OCI-M1 (cell line): ENCODE results near the gene MAL.
A peak's percentile ranks its signal among the peaks of the same experiment; 100 is the strongest.

ENCODE experiments used
- DNase-seq: peaks from one replicate; lab custom pipeline; 2025; lab: John Stamatoyannopoulos, UW

MAL gene

DNA sequence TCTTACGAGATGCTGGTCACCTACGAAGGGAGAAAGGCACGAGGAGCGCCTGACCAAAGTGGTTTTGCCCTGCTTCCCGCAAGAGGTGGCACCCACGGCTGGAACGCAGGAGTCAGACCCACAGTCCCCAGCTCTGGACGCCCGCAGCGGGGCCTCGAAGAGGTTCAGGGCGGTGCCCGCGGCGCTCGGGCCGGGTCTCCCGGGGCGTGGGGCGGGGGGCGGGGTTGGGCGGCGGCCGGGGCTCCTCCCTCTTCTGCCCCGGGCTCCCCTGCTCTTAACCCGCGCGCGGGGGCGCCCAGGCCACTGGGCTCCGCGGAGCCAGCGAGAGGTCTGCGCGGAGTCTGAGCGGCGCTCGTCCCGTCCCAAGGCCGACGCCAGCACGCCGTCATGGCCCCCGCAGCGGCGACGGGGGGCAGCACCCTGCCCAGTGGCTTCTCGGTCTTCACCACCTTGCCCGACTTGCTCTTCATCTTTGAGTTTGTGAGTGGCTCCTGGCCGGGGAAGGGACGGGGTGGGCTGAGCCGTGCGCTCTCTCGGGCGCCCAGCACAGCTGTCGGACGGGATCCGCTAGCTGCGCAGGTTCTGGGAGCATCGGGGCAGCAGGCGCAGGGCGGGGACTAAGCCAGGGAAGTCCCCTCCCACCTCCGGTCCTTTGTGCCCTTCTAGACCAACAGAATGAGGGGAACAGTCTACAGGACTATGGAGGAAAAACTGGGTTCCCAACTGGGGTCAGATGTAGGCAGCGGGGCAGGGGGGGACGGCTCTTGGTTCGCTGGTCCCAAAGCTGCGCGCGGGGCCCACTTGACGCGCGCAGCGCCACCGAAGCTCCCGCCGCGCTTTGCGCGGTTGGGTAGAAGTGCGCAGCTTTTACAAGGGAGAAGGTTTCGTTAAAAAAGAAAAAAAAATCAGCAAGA is at the start of gene MAL:
MAL (plus strand) TSS at position 303 of the 914 bp plus-strand sequence; CDS start at position 388, 85 bp downstream.
- no peak for DNase-seq

DNA sequence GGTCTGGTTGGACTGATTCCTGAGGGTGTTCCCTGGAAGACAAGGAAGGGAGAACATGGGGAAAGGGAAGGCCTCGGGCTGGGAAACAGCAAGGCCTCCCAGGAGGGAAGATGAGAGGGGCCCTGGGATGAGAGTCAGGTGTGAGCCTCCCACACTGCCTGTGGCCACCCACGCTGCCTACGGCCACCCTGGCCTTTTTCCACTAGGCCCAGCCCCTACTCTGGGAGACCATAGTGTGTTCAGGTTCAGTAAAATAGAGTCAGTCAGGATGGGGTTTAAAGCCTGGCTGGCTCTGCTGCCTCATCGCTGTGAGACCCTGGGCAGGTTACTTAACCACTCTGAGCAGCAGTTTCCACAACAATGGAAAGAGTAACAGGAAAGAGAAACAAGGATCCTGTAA is 47.7 kb upstream of the MAL start:
- no peak for DNase-seq

- DNase-seq, result no peak
These were observed 46.6 kb upstream of the MAL start for GRCh38 chr2:94978917-94979316.

GRCh38 chr2:94979406-94980375 is 45.8 kb upstream of the MAL start:
- DNase-seq, result no peak

GRCh38 chr2:94980406-94980805 is 45.1 kb upstream of the MAL start:
- no peak for DNase-seq

GRCh38 chr2:94982156-94982555 is 43.4 kb upstream of the MAL start:
- DNase-seq, result no peak

DNA sequence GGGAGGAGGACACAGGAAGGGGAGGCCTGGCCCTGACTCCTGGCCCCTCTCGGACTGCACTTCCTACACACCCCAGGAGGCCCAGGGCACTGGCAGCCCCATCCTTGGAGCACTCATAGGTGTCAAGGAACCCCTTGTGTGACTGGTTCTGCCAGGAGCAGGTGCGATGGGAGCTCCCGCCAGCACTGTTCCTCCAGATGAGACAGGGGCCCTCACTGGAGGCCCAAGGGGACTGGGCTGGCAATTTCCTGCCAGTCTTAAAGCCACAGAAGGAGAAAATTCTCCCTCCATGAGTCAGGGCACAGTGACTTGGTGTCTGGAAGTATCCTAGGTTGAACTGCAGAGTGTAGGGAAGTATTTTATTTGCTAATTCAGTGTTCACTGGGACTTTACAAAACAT is 42.8 kb upstream of the MAL start:
- no peak for DNase-seq

DNA sequence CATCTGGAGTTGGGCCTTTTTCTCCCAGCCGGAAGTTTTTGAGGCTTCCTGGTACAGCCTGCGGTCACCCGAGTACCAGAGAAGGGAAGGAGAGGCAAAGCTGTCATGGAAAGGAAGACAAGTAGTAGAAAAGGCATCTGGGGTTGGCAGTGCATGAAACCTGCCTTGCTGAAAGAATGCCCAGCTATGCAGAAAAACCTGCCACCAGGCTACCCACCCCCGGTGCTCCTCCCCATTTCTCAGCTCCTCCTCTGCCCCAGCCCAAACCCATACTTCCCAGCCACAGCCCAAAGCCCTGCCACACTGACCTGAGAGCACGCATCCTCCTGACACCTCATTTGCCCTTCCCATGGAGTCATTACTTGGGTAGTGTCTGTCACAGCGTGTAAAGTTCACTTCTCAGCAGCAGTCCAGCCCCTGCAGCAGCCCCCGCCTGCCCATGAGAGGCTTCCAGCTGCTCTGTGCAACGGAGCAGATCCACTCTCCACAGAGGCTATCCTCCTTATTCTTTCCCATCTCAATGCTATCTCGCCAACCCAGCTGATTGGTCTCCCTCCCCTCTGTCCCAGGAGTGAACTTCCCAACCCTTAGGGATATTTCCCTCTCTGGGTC is 40.4 kb upstream of the MAL start:
- no peak for DNase-seq

DNA sequence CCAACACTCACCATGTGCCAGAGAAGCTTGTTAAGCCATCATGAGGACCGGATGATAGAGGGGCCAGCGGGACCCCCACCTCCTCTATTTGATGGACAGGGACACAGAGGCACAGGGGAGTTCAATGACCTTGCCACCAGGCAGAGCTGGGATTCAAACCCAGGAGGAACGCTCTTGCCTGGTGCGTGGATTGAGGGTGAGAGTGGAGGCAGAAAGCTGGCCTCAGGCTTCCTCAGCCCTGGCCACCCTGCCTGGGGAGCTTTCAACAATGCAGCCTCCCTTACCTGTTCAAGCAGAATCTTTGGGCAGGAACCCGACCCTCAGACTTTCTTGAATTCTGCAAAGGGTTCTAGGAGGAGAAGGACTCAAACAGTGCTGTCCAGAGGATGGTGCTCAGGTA is 39.9 kb upstream of the MAL start:
- no peak for DNase-seq

- DNase-seq, result peak; percentile 72
These were observed 39.0 kb upstream of the MAL start for GRCh38 chr2:94986392-94986963.

GRCh38 chr2:94987074-94988020 is 38.2 kb upstream of the MAL start:
- DNase-seq, result no peak

DNA sequence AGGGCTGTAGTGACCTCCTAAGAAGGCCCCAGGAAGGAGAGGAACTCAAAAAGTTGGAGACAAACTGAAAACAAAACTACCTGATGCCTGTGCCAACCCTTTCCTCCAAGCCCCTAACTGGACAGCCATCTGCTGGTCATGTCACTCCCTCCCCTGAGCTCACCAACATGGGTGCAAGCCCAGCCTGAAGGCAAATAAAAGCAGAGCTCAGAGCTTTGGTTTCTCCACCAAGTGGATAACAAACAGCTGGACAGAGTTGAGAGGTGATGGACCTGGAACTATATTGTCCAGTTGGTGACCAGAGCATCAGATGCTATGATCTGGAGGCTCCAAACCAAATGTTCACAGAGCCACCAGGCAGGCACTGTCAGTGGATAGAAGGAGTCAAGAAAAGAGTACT is 34.6 kb upstream of the MAL start:
- no peak for DNase-seq

DNA sequence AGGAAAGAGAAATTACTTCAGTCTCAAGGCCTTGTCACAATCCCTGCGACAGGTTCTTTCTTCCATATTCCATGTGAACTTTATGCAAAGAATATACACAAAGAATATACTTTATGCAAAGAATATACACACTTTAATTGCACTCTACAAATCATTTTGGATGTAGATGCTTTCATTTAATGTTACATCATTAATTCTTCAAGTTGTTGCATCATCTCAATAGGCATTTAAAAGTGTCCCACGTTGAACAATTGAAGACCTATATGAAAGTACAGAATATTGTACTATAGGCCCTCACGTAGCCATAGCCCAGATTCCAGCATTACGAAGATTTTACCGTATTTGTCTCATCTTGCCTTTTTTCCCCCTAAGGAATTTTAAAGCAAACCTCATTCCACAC is 33.1 kb upstream of the MAL start:
- DNase-seq, result no peak

- DNase-seq, result no peak
These were observed 32.1 kb upstream of the MAL start for GRCh38 chr2:94993176-94994062.

DNA sequence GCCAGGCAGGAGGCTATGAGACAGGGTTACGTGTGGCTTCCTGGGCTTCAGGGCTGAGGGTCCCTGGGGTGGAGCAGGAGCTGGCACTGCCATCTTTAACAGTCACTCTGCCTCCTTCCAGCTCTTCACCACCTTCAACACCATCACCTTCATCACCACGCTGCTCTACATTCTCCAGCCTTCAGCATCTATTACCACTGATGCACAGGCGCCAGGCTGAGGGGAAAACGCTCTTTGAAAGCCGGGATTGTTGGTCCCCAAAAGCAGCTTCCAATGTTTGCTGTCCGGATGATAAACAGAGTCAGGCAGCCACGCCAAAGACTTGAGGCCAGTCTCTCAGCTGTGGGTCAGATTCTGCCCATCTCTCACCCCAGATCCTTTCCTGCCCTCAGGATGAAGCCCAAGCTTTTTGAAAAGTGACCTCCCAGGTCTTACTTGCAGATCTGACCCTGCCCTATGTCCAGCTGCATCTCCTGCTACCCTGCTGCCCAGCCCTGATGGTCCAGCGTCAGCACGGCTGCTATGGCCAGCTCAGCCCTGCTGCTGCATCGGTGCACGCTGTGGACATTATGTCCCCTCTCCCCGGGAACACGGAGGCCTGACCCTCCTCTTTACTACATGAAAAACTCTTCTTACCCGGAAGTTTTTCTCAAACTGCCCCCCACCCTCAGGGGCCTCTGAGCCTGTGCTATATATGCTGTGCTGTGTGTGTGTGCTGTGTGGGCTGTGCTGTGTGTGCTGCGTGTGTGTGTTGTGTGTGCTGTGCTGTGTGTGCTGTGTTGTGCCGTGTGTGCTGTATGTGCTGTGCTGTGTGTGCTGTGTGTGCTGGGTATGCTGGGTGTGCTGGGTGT is 31.2 kb upstream of the MAL start:
- no peak for DNase-seq

GRCh38 chr2:94994914-94995552 is 30.5 kb upstream of the MAL start:
- no peak for DNase-seq

DNA sequence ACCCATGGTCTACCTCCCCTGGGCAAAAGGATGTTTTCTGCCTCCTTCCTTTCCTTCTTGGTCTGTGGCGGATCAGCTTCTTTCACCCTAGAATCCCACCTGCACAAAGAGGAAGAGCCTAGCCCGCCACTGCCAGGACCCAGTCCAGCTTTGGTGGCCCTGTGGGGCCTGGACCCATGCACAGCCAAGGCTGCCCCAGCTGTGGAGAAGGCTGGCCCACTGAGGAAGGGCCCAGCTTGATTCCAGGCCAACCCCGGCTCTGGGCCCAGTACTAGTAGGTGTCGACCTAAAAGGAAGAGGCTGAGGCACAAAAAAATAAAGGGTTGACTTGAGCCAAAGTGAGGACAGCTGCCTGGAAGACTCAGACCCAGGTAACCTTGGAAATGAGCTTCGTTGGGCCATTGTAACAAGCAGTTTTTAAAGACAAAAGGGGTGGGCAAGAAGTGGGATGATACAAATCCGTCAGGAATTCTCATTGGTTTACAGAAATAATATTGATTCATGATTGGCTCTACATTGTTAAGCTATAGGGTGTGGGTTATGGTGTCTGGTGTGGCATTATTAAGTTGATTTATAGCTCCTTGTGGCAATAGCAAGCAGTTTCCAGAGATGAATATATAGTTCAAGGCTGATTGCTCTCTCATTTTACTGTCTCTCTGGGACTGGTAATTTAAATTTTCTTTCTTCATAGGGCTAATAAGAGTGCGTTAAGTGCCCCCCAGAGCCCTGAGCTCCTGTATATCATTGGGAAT is 29.8 kb upstream of the MAL start:
- DNase-seq, result no peak
